OCI-LY1 (cell line): ENCODE data around the gene AKT1.
A peak's percentile ranks its signal among the peaks of the same experiment; 100 is the strongest.
"Not testable (repeated sequence)": the region's sequence is repeated elsewhere in the genome, so short reads cannot be mapped to it uniquely, and the experiment has no call there.

Experiments
- H2AFZ ChIP-seq: fragments of 200-600 bp; sonication (generic), shearing (Covaris generic); 2 replicates; pipeline ENCODE4 v1.6.0; 2014; ENCODE audit warnings: antibody characterized with exemption, mild to moderate bottlenecking, low read length
- H3F3A ChIP-seq: fragments of 200-600 bp; sonication (generic), shearing (Covaris generic); 2 replicates; pipeline ENCODE4 v1.6.0; 2014; ENCODE audit warnings: mild to moderate bottlenecking, antibody characterized with exemption, low read length, moderate library complexity; ENCODE audit not compliant: insufficient read depth
- H3K27ac ChIP-seq: fragments of 200-600 bp; sonication (generic); 2 replicates; pipeline ENCODE4 v1.5.1; 2014; ENCODE audit warnings: low read length, mixed run types, mild to moderate bottlenecking, low read depth; ENCODE audit not compliant: poor library complexity, severe bottlenecking
- H3K27me3 ChIP-seq: fragments of 200-600 bp; sonication (generic); 2 replicates; pipeline ENCODE4 v1.6.0; 2014; ENCODE audit warnings: antibody characterized with exemption, mild to moderate bottlenecking, low read length, moderate library complexity; ENCODE audit not compliant: insufficient read depth
- H3K36me3 ChIP-seq: fragments of 200-600 bp; sonication (generic); 2 replicates; pipeline ENCODE4 v1.6.1; 2014; ENCODE audit warnings: mild to moderate bottlenecking, antibody characterized with exemption, low read length, moderate library complexity, mixed read lengths; ENCODE audit not compliant: insufficient read depth
- H3K4me1 ChIP-seq: fragments of 200-600 bp; sonication (generic); 2 replicates; pipeline ENCODE4 v1.5.1; 2014; ENCODE audit warnings: mild to moderate bottlenecking, low read length, moderate library complexity; ENCODE audit not compliant: insufficient read depth, severe bottlenecking
- H3K4me2 ChIP-seq: fragments of 200-600 bp; sonication (generic), shearing (Covaris generic); 2 replicates; pipeline ENCODE4 v1.6.1; 2014; ENCODE audit warnings: low read length
- H3K4me3 ChIP-seq: fragments of 200-600 bp; sonication (generic); 2 replicates; pipeline ENCODE4 v1.5.1; 2014; ENCODE audit warnings: low read length, low read depth, mild to moderate bottlenecking, mixed read lengths; ENCODE audit not compliant: poor library complexity, severe bottlenecking
- H3K79me2 ChIP-seq: fragments of 200-600 bp; shearing (Covaris generic); 2 replicates; pipeline ENCODE4 v1.6.1; 2016; ENCODE audit warnings: mixed run types, low read length, mixed read lengths; ENCODE audit not compliant: insufficient read depth
- H3K9ac ChIP-seq: fragments of 200-600 bp; sonication (generic), shearing (Covaris generic); 2 replicates; pipeline ENCODE4 v1.6.1; 2014; ENCODE audit warnings: mild to moderate bottlenecking, low read length, mixed read lengths
- H3K9me2 ChIP-seq: fragments of 200-600 bp; sonication (generic), shearing (Covaris generic); 2 replicates; pipeline ENCODE4 v1.6.1; 2014; ENCODE audit warnings: low read depth, mild to moderate bottlenecking, low read length, mixed read lengths
- H3K9me3 ChIP-seq: fragments of 200-600 bp; shearing (Covaris generic); 2 replicates; pipeline ENCODE4 v1.6.1; 2014; ENCODE audit warnings: low read length, mixed read lengths
- H4K20me1 ChIP-seq: fragments of 200-600 bp; sonication (generic), shearing (Covaris generic); 2 replicates; pipeline ENCODE4 v1.6.0; 2016; ENCODE audit warnings: mild to moderate bottlenecking, low read length; ENCODE audit not compliant: insufficient read depth
- EZH2 ChIP-seq: fragments of 200-600 bp; sonication (generic), shearing (Covaris generic); IDR thresholded peaks from 2 replicates; pipeline ENCODE4 v1.8.0; 2017; ENCODE audit warnings: borderline replicate concordance, mixed run types, mild to moderate bottlenecking, antibody characterized with exemption, low read length, moderate library complexity, mixed read lengths
- TF ChIP-seq, protein P1 (sequence below): fragments of 200-600 bp; sonication (generic), shearing (Covaris generic); IDR thresholded peaks from 2 replicates; pipeline ENCODE4 v1.5.1; 2017; ENCODE audit warnings: mild to moderate bottlenecking, antibody characterized with exemption, low read length, moderate library complexity, mixed read lengths

AKT1 gene

GRCh38 chr14:104752423-104752734, 43.2 kb downstream of the AKT1 start:
- H3K27me3 ChIP-seq: peaks cover 6% of the 10 kb centered on the region; the same call in 1 of the 2 replicates
- peaks cover 21% of the 10 kb centered on the region for H3K79me2 ChIP-seq
- no peaks in the 10 kb centered on the region for H3F3A ChIP-seq
- TF ChIP-seq EZH2: no peak
- TF ChIP-seq, protein P1, sequence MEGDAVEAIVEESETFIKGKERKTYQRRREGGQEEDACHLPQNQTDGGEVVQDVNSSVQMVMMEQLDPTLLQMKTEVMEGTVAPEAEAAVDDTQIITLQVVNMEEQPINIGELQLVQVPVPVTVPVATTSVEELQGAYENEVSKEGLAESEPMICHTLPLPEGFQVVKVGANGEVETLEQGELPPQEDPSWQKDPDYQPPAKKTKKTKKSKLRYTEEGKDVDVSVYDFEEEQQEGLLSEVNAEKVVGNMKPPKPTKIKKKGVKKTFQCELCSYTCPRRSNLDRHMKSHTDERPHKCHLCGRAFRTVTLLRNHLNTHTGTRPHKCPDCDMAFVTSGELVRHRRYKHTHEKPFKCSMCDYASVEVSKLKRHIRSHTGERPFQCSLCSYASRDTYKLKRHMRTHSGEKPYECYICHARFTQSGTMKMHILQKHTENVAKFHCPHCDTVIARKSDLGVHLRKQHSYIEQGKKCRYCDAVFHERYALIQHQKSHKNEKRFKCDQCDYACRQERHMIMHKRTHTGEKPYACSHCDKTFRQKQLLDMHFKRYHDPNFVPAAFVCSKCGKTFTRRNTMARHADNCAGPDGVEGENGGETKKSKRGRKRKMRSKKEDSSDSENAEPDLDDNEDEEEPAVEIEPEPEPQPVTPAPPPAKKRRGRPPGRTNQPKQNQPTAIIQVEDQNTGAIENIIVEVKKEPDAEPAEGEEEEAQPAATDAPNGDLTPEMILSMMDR: no peak
- peak overlapping the region; percentile 83 for H3K27ac ChIP-seq
- no peaks in the 10 kb centered on the region for H3K9me2 ChIP-seq
- peak overlapping the region; percentile 60; the same call in 1 of the 2 replicates for H2AFZ ChIP-seq
- peak overlapping the region; percentile 72 for H3K9ac ChIP-seq
- H3K4me2 ChIP-seq: peak overlapping the region; percentile 81
- peaks cover 44% of the 10 kb centered on the region for H3K4me1 ChIP-seq
- H3K9me3 ChIP-seq: peaks cover 7% of the 10 kb centered on the region; the same call in 1 of the 2 replicates
- peaks cover 24% of the 10 kb centered on the region for H3K36me3 ChIP-seq
- no peaks in the 10 kb centered on the region for H4K20me1 ChIP-seq
- peak overlapping the region; percentile 87 for H3K4me3 ChIP-seq

DNA sequence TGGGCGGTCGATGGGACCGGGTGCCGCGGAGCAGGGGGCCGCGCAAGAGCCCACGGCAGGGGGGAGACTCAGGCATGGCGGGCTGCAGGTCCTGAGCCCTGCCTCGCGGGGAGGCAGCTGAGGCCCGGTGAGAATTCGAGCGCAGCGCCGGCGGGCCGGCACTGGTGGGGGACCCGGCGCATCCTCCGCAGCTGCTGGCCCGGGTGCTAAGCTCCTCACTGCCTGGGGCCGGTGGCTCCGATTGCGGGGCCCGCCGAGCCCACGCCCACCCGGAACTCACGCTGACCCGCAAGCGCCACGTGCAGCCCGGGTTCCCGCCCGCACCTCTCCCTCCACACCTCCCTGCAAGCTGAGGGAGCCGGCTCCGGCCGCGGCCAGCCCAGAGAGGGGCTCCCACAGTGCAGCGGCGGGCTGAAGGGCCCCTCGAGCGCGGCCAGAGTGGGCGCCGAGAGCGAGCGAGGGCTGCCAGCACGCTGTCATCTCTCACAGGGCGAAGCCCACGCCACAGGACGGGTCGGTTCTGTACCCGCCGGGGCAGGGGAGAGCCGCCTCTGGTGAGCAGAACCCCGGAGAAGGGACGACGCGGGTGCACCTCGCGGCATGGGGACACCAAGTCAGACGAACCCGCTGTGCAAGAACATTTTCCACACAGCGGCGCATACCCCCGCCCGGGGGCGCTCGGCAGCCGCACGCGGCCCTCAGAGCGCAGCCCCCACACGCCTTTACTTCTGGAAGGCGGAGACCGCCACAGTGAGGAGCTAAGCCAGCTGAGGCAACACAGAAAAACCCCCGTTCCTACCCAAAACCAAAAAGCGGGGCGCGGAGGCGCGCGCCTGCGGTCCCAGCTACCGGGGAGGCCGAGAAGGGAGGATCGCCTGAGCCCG, 43.8 kb downstream of the AKT1 start:
- H3K4me1 ChIP-seq: peaks cover 38% of the 10 kb centered on the region
- H3K36me3 ChIP-seq: peaks cover 23% of the 10 kb centered on the region
- H3K4me3 ChIP-seq: peak overlapping the region; percentile 87
- peaks cover 21% of the 10 kb centered on the region for H3K79me2 ChIP-seq
- H2AFZ ChIP-seq: peak overlapping the region; percentile 60; the same call in 1 of the 2 replicates
- H3K9ac ChIP-seq: peak overlapping the region; percentile 72
- peak overlapping the region; percentile 83 for H3K27ac ChIP-seq
- peak overlapping the region; percentile 81 for H3K4me2 ChIP-seq
- H3F3A ChIP-seq: no peaks in the 10 kb centered on the region
- H4K20me1 ChIP-seq: no peaks in the 10 kb centered on the region
- TF ChIP-seq, protein P1: no peak
- TF ChIP-seq EZH2: no peak
- H3K27me3 ChIP-seq: peaks cover 6% of the 10 kb centered on the region; the same call in 1 of the 2 replicates
- H3K9me3 ChIP-seq: peaks cover 7% of the 10 kb centered on the region; the same call in 1 of the 2 replicates
- H3K9me2 ChIP-seq: no peaks in the 10 kb centered on the region

GRCh38 chr14:104750753-104751057, 44.8 kb downstream of the AKT1 start:
- not testable (repeated sequence) for H3K9ac ChIP-seq, H3K27ac ChIP-seq, H3K9me3 ChIP-seq, H3K4me2 ChIP-seq, H3K27me3 ChIP-seq, H3K9me2 ChIP-seq, H3F3A ChIP-seq, H4K20me1 ChIP-seq, H3K4me3 ChIP-seq, H2AFZ ChIP-seq
- peaks cover 13% of the 10 kb centered on the region for H3K36me3 ChIP-seq
- peaks cover 28% of the 10 kb centered on the region for H3K4me1 ChIP-seq
- H3K79me2 ChIP-seq: peaks cover 21% of the 10 kb centered on the region
